ENCODE data around the gene DNAH10. TPM values are rescaled to one million over a fixed set of nuclear protein-coding genes. Genes with fewer than 3 reads are reported as not detected.

Gene DNAH10
- total and polyA plus RNA-seq, 2 of the 13 experiments (the other 11 are each of a cell fraction or from before 2014, with no cell fraction given) = 0.01 to 0.02 TPM

- no peaks in the 10 kb centered on the region for H3K9me3 ChIP-seq (ENCODE audit: low read length)
- H2AFZ ChIP-seq (ENCODE audit: low read length) = no peak overlapping the region
- H3K4me3 ChIP-seq (replicated peaks in 1 of 3; ENCODE audit: insufficient read depth in 1 of 3, low read depth in 2 of 3, low read length in 3 of 3) = no peak overlapping the region
- FAIRE-seq (no peak), ATAC-seq (no peak), DNase-seq (ENCODE audit: low spot score) (no peak)
- no peak overlapping the region for H3K4me2 ChIP-seq (ENCODE audit: low read depth, low read length)
- peaks cover 34% of the 10 kb centered on the region for H3K4me1 ChIP-seq (ENCODE audit: insufficient read depth, low read length)
- H4K20me1 ChIP-seq (ENCODE audit: insufficient read depth, low read length) = no peaks in the 10 kb centered on the region
- no peaks in the 10 kb centered on the region for H3K79me2 ChIP-seq (ENCODE audit: insufficient read depth, low read length)
- ChIA-PET POLR2A (no interaction called here), CTCF (ENCODE audit: low intra/inter-chr PET ratio, low total read pairs) (no interaction called here)
- H3K27ac ChIP-seq (ENCODE audit: extremely low read length, insufficient read depth, low read length) = no peak overlapping the region
- no TSS peak for BruUV-seq (replicated peaks)
- H3K9ac ChIP-seq (ENCODE audit: insufficient read depth, low read depth, low read length) = no peak overlapping the region
- WGBS (ENCODE audit: low lambda C conversion rate) = 2% methylated on average over 2 of the region's 2 CpGs
- peaks cover 0 to 5% of the 10 kb centered on the region in 2 experiments; a peak in 2 of 5 replicates for H3K27me3 ChIP-seq (ENCODE audit: control insufficient read depth in 1 of 2, insufficient read depth in 2 of 2, low read length in 2 of 2)
- intact Hi-C loops (cut with micrococcal nuclease; ENCODE audit: unreplicated experiment) = no loop called here
- in situ Hi-C loops (cut with HindIII; ENCODE audit: extremely low pct_ligation_motif_present, low pct_unique_long_range_greater_than_20kb) = no loop called here
- H3K36me3 ChIP-seq (replicated peaks in 1 of 2; ENCODE audit: control insufficient read depth in 1 of 2, insufficient read depth in 2 of 2, low read length in 2 of 2) = no peaks in the 10 kb centered on the region
- no peak for TF ChIP-seq ARNT2 (CRISPR knock-in tag; IDR thresholded peaks at IDR 0.05; ENCODE audit: low read depth)
- no peak for TF ChIP-seq STAT5B (CRISPR knock-in tag; IDR thresholded peaks at IDR 0.05)
- TF ChIP-seq TBP (CRISPR knock-in tag; IDR thresholded peaks at IDR 0.05) = no peak
- TF ChIP-seq TP53 (CRISPR knock-in tag; conservative IDR thresholded peaks at IDR 0.05) = no peak
- no peak for TF ChIP-seq BORCS8-MEF2B (CRISPR knock-in tag; IDR thresholded peaks at IDR 0.05)
- no peak for TF ChIP-seq POLR2AphosphoS2 (IDR thresholded peaks at IDR 0.05; ENCODE audit: low read depth, low read length)
- no peak for TF ChIP-seq ZBTB40 (IDR thresholded peaks at IDR 0.05)
- TF ChIP-seq ZBTB40 (CRISPR knock-in tag; IDR thresholded peaks at IDR 0.05) = no peak
- TF ChIP-seq NR2F2 (IDR thresholded peaks at IDR 0.05; ENCODE audit: borderline replicate concordance, low read depth) = no peak
- no peak for TF ChIP-seq FIP1L1 (IDR thresholded peaks at IDR 0.05; ENCODE audit: borderline replicate concordance, insufficient read depth, low read depth, low read length)
- TF ChIP-seq CREBL2 (CRISPR knock-in tag; IDR thresholded peaks at IDR 0.05; ENCODE audit: borderline replicate concordance) = no peak
- no peak for TF ChIP-seq ZNF367 (CRISPR knock-in tag; IDR thresholded peaks at IDR 0.05; ENCODE audit: borderline replicate concordance)
- TF ChIP-seq SMAD1 (CRISPR knock-in tag; IDR thresholded peaks at IDR 0.05; ENCODE audit: borderline replicate concordance, low read depth) = no peak
- no peak for TF ChIP-seq ZNF205 (CRISPR knock-in tag; IDR thresholded peaks at IDR 0.05)
- no peak for TF ChIP-seq IKZF5 (CRISPR knock-in tag; IDR thresholded peaks at IDR 0.05)
These were observed 3.5 kb downstream of the DNAH10 start for GRCh38 chr12:123765504-123766035.
